HEK293 (cell line): Measurements from ENCODE around the gene KLHDC10.

Experiments
- REST ChIP-seq: fragments of 450-650 bp; formaldehyde crosslinking; IDR thresholded peaks from 2 replicates; pipeline ENCODE4 v1.5.1; 2016; ENCODE audit warnings: missing biosample characterization, missing genetic modification characterization
- YY2 ChIP-seq: fragments of 450-650 bp; formaldehyde crosslinking; IDR thresholded peaks from 2 replicates; pipeline ENCODE4 v1.5.1; 2016; ENCODE audit warnings: missing biosample characterization, missing genetic modification characterization
- ZBTB11 ChIP-seq: fragments of 450-650 bp; formaldehyde crosslinking; conservative IDR thresholded peaks from 2 replicates; pipeline ENCODE4 v1.5.1; 2016; ENCODE audit warnings: low read depth, missing biosample characterization, missing genetic modification characterization
- ZNF510 ChIP-seq: fragments of 450-650 bp; formaldehyde crosslinking; IDR thresholded peaks from 2 replicates; pipeline ENCODE4 v1.5.1; 2018; ENCODE audit warnings: mild to moderate bottlenecking, missing genetic modification characterization, missing biosample characterization; ENCODE audit not compliant: insufficient replicate concordance
- TF ChIP-seq, protein P1 (sequence below): fragments of 450-650 bp; formaldehyde crosslinking; IDR thresholded peaks from 2 replicates; pipeline ENCODE4 v1.5.1; 2016; ENCODE audit warnings: missing biosample characterization, missing genetic modification characterization

GRCh38 chr7:130135208-130136205 lies 65.2 kb downstream of the KLHDC10 start:
- TF ChIP-seq, protein P1, sequence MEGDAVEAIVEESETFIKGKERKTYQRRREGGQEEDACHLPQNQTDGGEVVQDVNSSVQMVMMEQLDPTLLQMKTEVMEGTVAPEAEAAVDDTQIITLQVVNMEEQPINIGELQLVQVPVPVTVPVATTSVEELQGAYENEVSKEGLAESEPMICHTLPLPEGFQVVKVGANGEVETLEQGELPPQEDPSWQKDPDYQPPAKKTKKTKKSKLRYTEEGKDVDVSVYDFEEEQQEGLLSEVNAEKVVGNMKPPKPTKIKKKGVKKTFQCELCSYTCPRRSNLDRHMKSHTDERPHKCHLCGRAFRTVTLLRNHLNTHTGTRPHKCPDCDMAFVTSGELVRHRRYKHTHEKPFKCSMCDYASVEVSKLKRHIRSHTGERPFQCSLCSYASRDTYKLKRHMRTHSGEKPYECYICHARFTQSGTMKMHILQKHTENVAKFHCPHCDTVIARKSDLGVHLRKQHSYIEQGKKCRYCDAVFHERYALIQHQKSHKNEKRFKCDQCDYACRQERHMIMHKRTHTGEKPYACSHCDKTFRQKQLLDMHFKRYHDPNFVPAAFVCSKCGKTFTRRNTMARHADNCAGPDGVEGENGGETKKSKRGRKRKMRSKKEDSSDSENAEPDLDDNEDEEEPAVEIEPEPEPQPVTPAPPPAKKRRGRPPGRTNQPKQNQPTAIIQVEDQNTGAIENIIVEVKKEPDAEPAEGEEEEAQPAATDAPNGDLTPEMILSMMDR (tag by site-specific recombination) = no peak
- TF ChIP-seq YY2 (tag by site-specific recombination) (no peak), ZBTB11 (tag by site-specific recombination) (no peak), REST (no peak), ZNF510 (tag by site-specific recombination) (no peak)
